GM12873 (cell line): ENCODE data around the gene BCL2L1.

Source experiments
- CTCF ChIP-seq: IDR thresholded peaks from 2 replicates; pipeline ENCODE4 v1.5.1; 2012; ENCODE audit warnings: low read depth, mild to moderate bottlenecking, moderate library complexity, low read length, control low read depth; ENCODE audit not compliant: insufficient read depth; ENCODE audit errors: missing control alignments

The BCL2L1 gene

GRCh38 chr20:31617432-31618104 is 105.1 kb downstream of the BCL2L1 start:
- no peak for TF ChIP-seq CTCF

- no peak for TF ChIP-seq CTCF
These were observed 107.3 kb downstream of the BCL2L1 start for GRCh38 chr20:31615416-31615815.
